Stimulated activated CD8-positive, alpha-beta memory T cell treated with anti-CD3 and anti-CD28 coated beads, Interleukin-7, amount 100 ng/mL, for 4 hours (primary cell): ENCODE data around the gene MYBPC1.

Experiments
- DNase-seq, 2 donors: peaks; one replicate each; pipeline ENCODE4 v3.0.0-alpha.2; 2020; ENCODE audit warnings: low read depth in 2 of 2

The MYBPC1 gene

DNA sequence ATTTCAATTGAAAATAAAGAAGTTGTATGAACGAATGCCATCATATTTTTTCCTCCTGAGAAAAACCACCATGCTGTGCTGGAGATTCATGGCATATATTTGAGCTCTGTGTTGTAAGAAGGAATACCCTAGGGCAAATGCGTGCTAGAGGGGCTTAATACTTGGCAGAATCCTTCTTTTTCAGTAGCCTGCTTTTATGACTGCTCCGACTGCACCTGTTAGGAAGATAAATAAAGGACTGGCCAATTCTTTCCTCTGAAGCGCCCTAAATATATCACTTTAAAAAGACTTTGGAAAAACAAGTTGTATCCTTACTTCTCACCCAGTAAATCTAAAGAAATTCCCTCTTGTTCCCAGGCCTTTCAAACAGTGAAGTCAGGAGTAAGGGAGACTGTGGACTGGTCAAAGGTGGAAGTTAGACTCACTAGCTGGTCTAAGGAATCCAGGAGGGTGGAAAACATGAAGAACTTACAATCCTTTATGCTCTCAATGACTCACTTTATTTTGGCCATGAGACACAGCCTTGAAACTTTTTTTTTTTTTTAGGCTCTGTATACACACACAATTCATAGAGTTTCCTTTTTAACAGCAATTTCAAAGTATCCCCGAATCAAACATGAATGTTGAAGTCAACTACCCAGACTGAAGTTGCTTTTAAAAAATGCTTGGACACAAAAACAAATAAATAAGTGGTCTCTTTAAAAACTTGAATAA lies 5.2 kb downstream of the MYBPC1 start:
- no peak for DNase-seq

DNA sequence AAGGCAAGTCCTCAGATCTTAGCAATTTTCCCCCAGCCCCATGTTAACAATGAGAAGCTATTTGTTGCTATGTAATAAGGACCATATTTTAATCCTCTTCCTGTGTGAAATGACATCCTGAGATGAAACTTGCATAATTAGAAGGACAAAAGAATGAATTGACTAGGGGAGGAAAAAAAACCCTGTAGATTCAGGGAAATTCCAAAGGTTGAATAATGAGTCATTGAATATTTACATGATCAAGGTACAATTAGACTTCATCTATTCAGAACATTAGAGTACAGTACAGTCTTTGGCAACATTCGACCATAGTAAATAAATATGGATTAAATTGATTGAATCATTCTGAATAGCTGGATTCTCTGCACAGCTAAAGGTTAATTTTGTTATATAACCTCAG lies 9.4 kb downstream of the MYBPC1 start:
- no peak for DNase-seq

DNA sequence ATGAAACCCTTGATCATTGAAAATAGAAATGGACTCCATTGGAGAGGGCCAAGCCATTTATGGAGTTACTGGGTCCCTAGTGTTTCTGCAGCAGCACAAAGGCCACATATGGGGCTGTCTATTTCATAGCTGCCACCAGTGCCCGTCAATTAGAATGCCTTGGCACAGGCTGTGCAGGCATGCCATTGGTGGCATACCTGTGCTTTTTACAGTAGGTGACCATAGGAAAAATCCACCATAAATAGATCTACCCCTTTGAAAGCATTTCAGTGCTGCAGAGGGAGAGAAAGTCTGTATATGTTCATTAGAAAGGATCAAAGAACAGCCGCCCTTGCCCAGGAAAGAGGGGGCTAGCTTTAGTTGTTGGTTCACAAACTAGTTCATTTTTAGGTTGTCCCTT lies 13.1 kb downstream of the MYBPC1 start:
- DNase-seq = no peak

DNA sequence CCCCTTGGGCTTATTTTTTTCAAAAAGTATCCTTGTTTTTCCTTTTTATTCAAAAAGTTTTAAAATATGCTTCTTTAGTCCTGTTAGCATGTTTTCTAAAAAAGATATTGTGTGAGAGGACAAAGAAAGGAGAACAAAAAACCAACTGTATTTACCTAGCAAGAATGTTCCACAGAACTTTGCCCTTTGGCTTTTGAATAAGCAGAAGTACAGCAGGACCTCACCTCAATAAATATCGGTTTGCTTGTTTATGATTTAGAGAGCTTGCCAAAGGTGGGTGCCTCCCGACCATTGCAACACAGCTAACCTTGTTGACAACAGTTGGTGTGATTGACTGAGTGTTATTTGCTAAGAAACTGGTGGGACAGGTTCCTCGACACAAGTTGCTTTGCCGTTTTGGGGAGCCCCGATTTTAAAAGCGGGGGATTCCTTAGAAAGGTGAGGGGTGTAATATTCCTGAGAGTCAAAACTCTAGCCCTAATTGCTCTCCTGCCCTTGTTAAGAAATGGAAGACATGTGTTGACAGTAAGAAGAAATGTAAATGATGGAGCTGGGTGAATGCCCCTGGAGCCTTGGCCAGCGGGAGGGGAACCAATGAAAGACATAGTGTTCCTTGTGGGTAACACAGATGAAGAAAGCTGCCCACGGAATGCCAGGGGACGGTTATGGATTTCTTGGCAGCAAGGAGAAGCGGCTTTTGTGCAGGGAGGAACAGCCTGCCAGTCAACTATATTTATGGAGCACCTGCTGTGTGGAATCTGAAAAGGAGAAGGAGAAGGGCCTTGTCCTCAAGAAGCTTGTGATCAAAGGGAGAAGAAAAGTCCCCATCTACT lies 13.7 kb downstream of the MYBPC1 start:
- DNase-seq = no peak

DNA sequence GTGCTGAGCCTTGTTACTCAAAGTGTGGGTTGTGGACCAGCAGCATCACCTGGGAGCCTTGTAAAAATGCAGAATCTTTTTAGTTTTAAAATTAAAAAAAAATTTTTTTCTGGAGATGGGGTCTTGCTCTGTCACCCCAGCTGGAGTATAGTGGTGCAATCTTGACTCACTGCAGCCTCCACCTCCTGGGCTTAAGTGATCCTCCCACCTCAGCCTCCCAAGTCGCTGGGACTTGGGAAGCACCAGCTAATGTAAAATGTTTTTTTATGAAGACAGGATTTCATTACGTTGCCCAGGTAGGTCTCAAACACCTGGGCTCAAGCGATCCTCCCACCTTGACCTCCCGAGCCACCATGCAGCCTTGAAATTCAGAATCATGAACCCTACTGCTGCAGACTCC lies 14.4 kb downstream of the MYBPC1 start:
- no peak for DNase-seq

DNA sequence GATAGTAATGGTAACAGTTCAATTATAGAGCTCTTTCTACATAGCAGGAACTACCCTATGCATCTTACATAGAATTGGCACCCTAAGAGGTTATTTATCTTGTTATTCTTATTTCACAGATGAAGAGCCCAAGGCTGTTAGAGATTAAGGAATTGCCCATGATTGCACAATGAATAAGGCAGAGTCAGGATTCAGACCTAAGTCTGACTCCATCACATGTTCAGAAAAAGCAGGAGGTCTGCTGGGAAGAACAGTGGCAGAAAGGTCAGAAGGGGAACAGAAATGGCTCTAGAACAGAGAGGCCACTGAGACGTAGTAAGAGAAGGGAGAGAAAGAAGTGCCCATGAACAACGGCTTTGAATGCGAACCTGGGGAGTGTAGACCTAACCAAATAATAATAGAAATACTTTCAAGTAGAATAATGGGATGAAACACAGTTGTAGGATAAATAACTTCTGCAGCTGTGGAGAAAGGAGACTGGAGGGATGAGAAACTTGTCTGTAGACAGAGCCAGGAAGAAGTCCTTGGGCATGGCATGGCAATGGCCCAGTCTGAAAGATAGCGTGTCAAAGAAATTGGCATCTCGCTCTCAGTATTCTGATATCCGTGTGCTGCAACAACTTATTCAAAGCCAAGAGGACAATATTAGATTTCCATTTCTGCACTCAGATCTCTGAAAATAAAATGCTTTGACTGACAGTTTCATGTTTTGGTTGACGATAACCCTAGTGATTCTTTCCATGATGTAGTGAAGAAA lies 17.6 kb downstream of the MYBPC1 start:
- no peak for DNase-seq

DNA sequence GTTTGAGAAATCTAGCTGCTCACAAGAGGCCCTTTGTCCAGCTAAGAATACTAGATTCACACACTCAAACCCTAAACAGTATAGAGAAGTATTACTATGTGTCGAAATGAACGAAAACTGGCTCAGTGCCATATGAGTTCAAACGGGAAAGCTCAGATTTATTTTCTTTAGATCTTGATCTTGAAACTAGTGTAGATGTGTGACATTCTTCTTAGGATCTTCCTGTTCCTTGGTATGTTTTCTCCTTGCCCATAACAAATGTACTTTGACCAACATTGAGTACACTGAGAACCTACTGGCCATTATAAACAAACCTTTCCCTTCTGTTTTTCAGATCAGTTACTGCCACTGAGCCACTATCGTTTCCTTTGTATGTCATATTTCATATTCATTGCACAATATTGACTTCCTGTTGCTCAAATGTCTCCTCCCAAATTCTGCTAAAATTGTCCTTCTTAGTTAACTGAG lies 21.3 kb downstream of the MYBPC1 start:
- no peak for DNase-seq

DNA sequence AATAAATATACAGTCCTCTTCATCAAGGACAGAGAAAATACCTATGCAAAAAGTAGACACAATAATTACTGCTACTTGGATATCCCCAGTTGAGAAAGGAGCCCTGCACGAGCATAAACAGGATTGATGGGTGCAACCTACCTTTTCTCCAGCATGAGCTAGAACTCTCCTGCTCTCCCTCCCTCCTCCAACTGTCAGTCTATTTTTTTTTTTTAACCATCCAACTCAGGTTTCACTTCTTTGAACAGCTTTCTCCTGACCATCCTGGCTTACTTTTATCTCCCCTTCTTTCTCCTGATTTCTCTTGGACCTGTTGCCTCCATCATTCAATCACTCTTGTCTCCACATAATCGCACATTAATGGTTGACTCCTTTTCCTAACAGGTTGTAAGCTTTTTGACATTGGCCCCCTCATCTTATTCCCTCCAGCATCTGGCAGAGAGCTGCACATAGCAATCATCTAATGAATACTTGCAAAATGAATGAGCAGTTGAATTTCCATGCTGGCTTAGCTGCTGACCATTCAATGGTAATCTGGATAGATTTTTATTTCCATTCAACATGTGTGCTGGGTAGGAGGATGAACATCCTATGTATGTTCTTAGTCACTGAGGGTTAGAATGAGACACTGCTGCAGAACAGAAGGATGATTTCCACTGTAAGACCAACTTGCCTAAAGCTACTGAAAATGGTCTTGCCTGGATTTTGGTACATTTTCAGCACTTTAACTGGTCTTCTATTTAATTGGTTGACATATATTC lies 24.4 kb downstream of the MYBPC1 start:
- no peak for DNase-seq

DNA sequence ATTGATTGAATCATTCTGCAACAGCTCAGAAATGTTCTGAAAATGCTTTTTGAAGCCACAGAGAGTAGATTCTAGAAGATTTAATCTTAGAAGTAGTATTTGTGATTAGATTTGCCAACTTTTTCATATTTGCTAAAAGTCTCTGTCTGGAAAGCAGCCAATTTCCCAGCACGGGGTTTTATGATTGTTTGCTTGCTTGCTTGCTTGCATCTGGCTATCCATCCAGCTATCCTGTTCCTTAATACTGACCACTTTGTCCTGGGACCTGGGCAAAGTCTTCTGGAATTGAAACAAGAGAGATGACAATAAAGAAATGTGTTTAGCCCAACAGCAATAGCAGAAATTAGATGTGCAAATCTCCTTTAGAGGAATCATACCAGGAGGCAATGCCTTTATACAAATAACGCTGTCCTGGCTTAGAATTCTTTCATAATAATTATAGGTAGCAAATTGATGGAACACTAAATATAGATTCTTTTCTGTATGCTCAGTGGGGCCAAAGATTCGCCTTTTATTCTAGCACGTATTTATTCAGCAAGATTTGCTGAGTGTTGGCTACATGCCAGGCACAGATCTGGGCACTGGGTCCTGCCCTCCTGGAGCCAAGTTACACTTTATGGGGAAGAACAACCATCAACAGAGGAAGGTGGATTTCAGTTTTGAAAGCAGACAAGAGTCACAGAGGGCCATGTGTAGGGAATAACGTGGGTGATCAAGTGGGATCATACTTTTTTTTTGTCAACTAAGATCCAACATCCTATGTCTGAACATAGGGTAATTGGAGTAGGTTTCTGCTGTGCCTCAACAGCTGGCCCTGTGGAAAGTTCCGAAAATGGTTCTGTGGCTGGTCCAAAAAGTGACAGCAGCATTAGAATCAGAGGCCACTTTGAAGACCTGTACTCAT lies 25.3 kb downstream of the MYBPC1 start:
- no peak for DNase-seq

DNA sequence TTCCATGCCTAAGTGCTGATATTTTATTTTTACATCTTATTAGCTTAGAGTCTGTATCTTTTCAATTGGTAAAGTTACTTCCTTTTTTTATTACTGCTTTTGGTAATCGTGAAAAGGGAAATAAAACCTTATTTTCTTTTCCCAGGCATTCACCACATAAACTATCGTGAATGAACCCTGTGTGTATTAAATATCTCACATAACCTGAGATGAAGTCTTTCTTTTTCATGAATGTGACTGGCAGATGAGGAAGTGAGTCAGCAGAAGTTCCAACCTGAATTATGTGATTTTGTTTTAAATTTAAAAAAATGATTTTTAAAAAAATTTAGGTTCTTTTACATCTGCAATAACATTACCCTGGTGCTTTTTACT lies 26.0 kb downstream of the MYBPC1 start:
- DNase-seq = no peak

DNA sequence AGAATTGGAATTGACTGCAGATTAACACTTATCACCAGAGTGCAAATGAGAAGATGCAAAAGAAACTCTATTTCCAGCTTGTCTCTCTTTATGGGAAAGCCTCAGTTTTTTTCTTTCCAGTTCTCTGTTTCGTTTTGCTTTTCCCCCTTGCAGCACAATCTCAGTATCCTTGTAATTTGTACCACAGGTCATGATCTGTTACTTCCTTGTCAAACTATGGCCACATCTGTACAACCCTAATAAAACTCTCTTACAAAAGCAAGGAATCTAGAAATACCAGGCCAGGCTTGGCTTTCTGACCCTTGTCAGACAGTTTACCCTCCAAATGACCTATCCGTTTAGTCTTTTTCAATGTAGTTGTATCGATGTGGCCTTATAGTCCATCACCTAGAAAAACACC lies 33.9 kb downstream of the MYBPC1 start:
- DNase-seq = no peak

DNA sequence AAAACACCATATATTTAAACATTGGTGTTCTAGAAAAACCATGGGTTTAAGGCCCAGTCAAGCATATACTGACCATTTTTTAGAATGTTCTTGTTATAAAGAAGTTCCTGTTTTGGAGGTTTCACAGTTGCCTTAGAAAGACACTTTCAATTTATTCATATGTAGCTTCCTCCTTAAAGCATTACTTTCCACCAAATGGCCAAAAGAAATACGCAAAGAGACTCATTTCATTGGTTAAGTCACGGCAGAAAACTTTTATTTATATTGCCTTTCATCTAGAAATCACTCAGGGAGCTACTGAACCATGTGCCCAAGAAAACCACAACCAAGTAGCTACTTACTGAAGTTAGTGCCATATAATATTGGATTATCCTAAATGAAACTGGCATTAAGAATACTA lies 40.0 kb downstream of the MYBPC1 start:
- DNase-seq = no peak

DNA sequence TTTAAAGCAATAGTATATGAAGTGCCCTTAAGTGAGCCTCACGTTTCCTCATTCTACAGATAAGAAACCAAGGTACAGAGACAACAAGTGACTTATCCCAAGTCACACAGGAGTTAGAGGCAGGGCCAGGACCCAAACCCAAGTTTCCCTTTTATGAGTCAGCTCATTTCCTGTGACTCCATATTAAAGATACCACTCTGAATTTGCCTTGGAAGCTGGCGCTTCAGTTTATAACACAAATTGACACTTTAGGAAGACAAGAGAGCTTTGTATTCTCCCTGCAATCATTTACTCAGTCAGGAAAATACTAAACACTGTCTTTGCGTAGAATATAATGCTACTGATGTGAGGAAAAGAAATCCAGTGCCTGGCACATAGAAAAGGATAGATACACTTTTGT lies 43.2 kb downstream of the MYBPC1 start:
- no peak for DNase-seq

DNA sequence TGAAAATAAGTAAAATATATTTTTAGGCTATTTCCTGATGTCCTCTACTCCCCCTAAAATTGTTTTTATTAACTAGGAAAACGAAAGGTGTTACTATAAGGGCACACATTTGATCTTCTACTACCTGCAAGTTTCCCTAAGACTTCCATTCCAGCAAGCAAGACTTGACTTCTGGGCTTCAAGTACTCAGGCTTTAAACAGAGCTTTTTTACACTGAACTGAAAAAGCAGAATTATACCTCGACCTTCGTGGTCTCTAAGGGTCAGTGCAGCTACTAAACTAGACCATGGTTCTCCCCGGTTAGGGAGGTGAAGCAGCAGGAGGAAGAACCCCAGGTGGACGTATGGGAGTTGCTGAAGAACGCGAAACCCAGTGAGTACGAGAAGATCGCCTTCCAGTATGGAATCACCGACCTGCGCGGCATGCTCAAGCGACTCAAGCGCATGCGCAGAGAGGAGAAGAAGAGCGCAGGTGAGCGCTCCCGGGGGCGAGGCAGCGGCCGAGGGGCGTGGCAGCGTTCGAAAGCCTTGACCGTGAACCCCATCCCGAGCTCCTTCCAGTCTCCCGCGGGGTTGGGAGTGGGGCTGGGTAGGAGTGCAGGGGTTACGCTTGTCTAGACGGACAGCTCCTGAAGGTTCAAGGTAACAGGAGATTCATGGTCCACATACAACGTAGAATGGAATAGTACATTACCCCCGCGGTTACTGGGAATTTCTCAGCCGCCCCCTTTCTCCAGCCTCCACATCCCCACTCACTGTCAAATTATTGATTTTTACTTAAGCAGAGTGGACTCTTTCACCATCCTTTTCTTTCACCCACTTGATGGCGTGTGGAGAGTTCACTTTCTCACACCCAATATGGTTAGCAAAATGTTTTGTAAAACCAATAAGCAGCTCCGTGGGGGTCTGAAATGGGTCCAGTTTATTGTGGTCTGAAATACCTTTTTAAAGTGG lies 47.6 kb downstream of the MYBPC1 start:
- DNase-seq = no peak

DNA sequence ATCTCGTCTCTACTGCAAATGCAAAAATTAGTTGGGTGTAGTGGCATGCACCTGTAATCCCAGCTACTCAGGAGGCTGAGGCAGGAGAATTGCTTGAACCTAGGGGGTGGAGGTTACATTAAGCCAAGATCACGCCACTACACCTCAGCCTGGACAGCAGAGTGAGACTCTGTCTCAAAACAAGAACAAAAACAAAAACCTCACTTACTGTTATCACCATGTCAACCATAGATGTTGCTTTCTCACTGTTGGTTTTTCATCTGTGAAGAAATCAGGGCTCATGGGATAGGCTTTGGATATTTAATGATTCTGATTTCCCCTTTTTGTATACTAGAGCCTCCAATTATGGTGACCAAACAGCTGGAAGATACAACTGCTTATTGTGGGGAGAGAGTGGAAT lies 52.9 kb downstream of the MYBPC1 start:
- no peak for DNase-seq

DNA sequence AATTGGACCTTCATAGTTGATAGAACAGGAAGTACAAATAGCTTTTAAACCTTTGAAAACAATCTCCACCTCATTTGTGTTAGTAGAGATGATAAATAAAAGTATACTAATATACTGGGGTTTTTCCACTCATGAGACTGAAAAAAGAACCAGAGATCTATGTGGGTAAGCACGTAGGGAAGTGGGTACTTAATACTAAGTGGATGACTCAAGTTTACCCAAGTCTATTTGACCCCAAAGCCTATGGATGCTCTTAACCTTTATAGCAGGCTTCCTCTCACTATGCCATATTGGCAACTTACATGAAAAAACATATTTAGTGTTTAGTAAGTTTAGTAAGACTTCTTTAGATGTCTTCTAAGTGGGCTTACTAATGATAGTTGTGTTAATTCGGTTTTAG lies 53.4 kb downstream of the MYBPC1 start:
- DNase-seq = no peak

DNA sequence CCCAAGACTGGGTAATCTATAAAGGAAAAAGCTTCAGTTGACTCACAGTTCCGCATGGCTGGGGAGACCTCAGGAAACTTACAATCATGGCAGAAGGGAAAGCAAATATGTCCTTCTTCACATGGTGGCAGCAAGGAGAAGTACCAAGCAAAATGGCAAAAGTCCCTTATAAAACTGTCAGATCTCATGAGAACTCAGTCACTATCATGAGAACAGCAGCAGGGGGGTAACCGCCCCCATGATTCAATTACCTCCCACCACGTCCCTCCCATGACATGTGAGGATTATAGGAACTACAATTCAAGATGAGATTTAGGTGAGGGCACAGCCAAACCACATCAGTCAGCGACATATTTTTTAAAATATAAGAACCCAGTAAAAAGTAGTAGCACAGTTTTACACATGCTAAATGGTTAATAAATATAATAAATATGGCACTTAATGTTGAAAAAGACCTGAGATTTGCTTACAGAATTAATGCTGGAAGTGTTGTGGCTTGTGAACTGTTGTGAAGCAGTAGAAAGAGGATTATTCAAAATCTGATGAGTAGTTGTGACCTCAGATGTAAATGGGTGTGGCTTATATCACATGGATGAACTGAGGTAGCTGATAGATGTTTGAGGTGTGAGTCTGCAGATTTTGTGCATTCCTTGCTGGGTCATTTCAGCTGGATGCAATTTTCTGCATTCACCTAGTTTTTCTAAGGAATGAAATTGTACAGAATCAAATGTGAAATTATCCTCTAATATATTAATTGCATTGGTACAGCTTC lies 55.8 kb downstream of the MYBPC1 start:
- no peak for DNase-seq

DNA sequence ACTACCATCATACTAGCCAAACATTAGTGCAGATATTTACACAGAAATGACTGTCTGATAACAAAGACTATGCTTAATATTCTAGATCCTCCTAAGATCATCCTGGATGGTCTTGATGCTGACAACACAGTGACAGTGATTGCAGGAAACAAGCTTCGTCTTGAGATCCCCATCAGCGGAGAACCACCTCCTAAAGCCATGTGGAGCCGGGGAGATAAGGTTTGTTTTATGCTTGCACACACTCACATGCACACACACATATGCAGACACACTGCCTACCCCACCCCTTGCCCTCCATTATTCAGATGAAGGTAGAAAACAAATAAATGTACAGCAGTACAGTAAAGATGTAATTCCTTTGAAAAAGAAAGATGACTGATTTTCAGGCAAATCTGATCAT lies 58.3 kb downstream of the MYBPC1 start:
- no peak for DNase-seq

DNA sequence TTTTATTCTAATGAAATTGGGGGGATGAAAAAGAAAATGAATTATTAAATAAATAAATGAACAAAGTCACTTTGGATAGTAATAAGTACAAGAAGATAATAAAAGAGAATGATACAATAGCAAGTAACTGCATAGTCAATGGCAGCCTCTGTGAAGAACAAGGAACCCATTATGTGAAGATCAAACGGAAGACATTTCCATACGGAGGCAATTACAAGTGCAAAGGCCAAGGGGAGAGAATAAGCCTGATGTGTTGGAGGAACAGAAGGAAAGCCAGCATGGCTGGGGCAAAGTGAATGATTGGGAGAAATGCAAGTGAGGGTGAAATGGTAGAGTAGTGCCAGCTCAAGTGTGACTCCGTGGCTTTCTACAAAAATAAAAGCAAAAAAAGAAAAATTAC lies 58.7 kb downstream of the MYBPC1 start:
- DNase-seq = no peak
